GM23338 (cell line): ENCODE data around the gene RIC3. TPM values are rescaled to one million over a fixed set of nuclear protein-coding genes. Genes with fewer than 3 reads are reported as not detected.
A peak's percentile ranks its signal among the peaks of the same experiment; 100 is the strongest.

Experiments
- ATAC-seq: fragments of 200-7000 bp; cut with Tn5 transposase; 3 replicates; pipeline ENCODE4 v1.9.1; 2020
- DNase-seq: peaks from one replicate; pipeline ENCODE4 v3.0.0-alpha.2; 2015; ENCODE audit warnings: low spot score
- H2AFZ ChIP-seq: fragments of 200-600 bp; sonication (generic); 2 replicates; pipeline ENCODE4 v1.8.0; 2016; ENCODE audit warnings: antibody characterized with exemption, mild to moderate bottlenecking, moderate library complexity
- H3F3A ChIP-seq: fragments of 200-600 bp; sonication (generic); replicated peaks from 2 replicates; pipeline ENCODE4 v1.8.0; 2017; ENCODE audit warnings: antibody characterized with exemption, mixed run types, low read depth
- H3K27ac ChIP-seq: fragments of 200-600 bp; sonication (generic); 2 replicates; pipeline ENCODE4 v1.6.1; 2016; ENCODE audit warnings: low read depth
- H3K27me3 ChIP-seq: fragments of 200-600 bp; sonication (generic); 2 replicates; pipeline ENCODE4 v1.8.0; 2016; ENCODE audit warnings: mild to moderate bottlenecking, mixed run types, moderate library complexity; ENCODE audit not compliant: insufficient read depth
- H3K36me3 ChIP-seq: fragments of 200-600 bp; sonication (generic); 2 replicates; pipeline ENCODE4 v1.8.0; 2016; ENCODE audit warnings: mild to moderate bottlenecking; ENCODE audit not compliant: insufficient read depth
- H3K4me1 ChIP-seq: fragments of 200-600 bp; sonication (generic); 2 replicates; pipeline ENCODE4 v1.8.0; 2016; ENCODE audit warnings: mild to moderate bottlenecking, moderate library complexity; ENCODE audit not compliant: insufficient read depth
- H3K4me2 ChIP-seq: fragments of 200-600 bp; sonication (generic); 2 replicates; pipeline ENCODE4 v1.7.1; 2017; ENCODE audit warnings: mixed run types
- H3K4me3 ChIP-seq: fragments of 200-600 bp; sonication (generic); 2 replicates; pipeline ENCODE4 v1.6.1; 2016; ENCODE audit warnings: mixed run types
- H3K79me2 ChIP-seq: fragments of 200-600 bp; sonication (generic); replicated peaks from 2 replicates; pipeline ENCODE4 v1.8.0; 2017; ENCODE audit warnings: mild to moderate bottlenecking; ENCODE audit not compliant: insufficient read depth
- H3K9me2 ChIP-seq: fragments of 200-600 bp; sonication (generic); 2 replicates; pipeline ENCODE4 v1.8.0; 2017; ENCODE audit not compliant: insufficient read depth
- H4K20me1 ChIP-seq: fragments of 200-600 bp; sonication (generic); replicated peaks from 2 replicates; pipeline ENCODE4 v1.8.0; 2017; ENCODE audit warnings: mild to moderate bottlenecking; ENCODE audit not compliant: insufficient read depth
- H3K27ac Mint-ChIP-seq: 2 replicates; pipeline ENCODE4 v1.8.0; 2020; ENCODE audit warnings: inconsistent platforms, mild to moderate bottlenecking, moderate library complexity, mixed read lengths
- H3K27me3 Mint-ChIP-seq: 3 replicates; pipeline ENCODE4 v1.8.0; 2022; ENCODE audit warnings: low read depth, mild to moderate bottlenecking, moderate library complexity, mixed read lengths, inconsistent platforms; ENCODE audit not compliant: insufficient read depth, poor library complexity
- H3K36me3 Mint-ChIP-seq: 3 replicates; pipeline ENCODE4 v1.8.0; 2021; ENCODE audit warnings: low read depth, mild to moderate bottlenecking, inconsistent platforms, moderate library complexity, mixed read lengths
- H3K4me1 Mint-ChIP-seq: 3 replicates; pipeline ENCODE4 v1.8.0; 2020; ENCODE audit warnings: mild to moderate bottlenecking, inconsistent platforms, mixed read lengths
- H3K4me3 Mint-ChIP-seq: 3 replicates; pipeline ENCODE4 v1.8.0; 2021; ENCODE audit warnings: moderate library complexity, mild to moderate bottlenecking, inconsistent platforms, mixed read lengths
- H3K9me3 Mint-ChIP-seq: 3 replicates; pipeline ENCODE4 v1.8.0; 2020; ENCODE audit warnings: moderate library complexity, mild to moderate bottlenecking, inconsistent platforms, mixed read lengths
- EZH2 ChIP-seq: fragments of 200-600 bp; sonication (generic); IDR thresholded peaks from one replicate; pipeline ENCODE4 v1.8.0; 2017; ENCODE audit warnings: antibody characterized with exemption, mild to moderate bottlenecking, low read depth; ENCODE audit not compliant: unreplicated experiment
- POLR2AphosphoS5 ChIP-seq: IDR thresholded peaks from 2 replicates; pipeline ENCODE4 v1.6.1; 2016; ENCODE audit warnings: antibody characterized with exemption, low read depth
- STAT1 ChIP-seq: IDR thresholded peaks from one replicate; pipeline ENCODE4 v1.6.1; 2016; ENCODE audit warnings: antibody characterized with exemption; ENCODE audit not compliant: unreplicated experiment
- polyA plus RNA-seq: library from polyadenylated mRNA; unstranded; fragments of >200 nt; fragmentation: Nextera tagmentation; extraction: Ambion mirVana; gene quantifications from 2 replicates; pipeline ENCODE4 v1.2.1, GENCODE V29; 2016
- total RNA-seq: library from RNA; depleted of rRNA; stranded (reverse); fragments of >200 nt; shearing (Covaris generic); gene quantifications from 2 replicates; pipeline ENCODE4 v1.2.3, GENCODE V29; 2014
- TF ChIP-seq, protein P1 (sequence below): fragments of 250-450 bp; sonication (Bioruptor Pico); IDR thresholded peaks from 2 replicates; pipeline ENCODE4 v1.5.0; 2020; ENCODE audit warnings: mild to moderate bottlenecking, moderate library complexity
- TF ChIP-seq, protein P2 (sequence below), 2 experiments: fragments of 200-600 bp in 1 of 2; sonication (generic) in 1 of 2; conservative IDR thresholded peaks; 2 replicates each; pipeline versions ENCODE4 v1.5.1 to v1.6.1; 2016 to 2017; ENCODE audit warnings: antibody characterized with exemption in 2 of 2, low read depth in 2 of 2, mild to moderate bottlenecking in 2 of 2, moderate library complexity in 1 of 2

The RIC3 gene
- total and polyA plus RNA-seq, 2 experiments from 2014 or later = 17.8 to 21.3 TPM

DNA sequence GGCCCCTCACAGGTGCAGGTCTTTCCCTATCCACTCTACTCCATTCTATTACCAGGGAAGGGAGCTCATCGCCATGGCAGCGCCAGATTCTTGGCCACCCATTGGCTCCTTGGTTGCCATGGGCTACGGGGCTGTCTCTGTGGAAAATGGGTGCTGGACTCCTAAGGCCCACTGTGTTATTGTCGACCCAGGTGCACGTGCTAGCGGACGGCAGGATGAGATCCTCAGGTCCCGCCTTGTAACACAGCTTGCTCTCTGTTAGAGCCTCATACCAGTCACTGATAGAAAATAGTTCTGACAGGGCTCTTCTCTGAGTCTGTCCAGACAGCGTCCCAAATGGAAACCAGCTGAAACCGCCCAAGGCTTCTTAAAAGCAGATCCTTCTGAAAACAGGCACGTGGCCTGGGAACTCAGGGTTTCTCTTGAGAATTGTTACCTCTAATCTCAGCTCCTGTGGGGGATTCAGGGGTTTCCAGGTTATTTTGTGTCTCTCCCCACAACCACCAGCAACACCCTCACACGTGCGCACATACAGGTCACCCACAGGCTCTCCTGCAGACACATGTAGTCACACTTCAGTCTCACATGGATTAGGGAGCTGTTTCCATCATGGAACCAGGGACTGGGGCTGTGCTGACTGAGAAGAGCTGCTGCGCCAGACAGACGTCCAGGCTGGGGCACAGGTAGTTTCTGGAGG lies 86.3 kb downstream of the RIC3 start (continued):
- TF ChIP-seq, protein P1, sequence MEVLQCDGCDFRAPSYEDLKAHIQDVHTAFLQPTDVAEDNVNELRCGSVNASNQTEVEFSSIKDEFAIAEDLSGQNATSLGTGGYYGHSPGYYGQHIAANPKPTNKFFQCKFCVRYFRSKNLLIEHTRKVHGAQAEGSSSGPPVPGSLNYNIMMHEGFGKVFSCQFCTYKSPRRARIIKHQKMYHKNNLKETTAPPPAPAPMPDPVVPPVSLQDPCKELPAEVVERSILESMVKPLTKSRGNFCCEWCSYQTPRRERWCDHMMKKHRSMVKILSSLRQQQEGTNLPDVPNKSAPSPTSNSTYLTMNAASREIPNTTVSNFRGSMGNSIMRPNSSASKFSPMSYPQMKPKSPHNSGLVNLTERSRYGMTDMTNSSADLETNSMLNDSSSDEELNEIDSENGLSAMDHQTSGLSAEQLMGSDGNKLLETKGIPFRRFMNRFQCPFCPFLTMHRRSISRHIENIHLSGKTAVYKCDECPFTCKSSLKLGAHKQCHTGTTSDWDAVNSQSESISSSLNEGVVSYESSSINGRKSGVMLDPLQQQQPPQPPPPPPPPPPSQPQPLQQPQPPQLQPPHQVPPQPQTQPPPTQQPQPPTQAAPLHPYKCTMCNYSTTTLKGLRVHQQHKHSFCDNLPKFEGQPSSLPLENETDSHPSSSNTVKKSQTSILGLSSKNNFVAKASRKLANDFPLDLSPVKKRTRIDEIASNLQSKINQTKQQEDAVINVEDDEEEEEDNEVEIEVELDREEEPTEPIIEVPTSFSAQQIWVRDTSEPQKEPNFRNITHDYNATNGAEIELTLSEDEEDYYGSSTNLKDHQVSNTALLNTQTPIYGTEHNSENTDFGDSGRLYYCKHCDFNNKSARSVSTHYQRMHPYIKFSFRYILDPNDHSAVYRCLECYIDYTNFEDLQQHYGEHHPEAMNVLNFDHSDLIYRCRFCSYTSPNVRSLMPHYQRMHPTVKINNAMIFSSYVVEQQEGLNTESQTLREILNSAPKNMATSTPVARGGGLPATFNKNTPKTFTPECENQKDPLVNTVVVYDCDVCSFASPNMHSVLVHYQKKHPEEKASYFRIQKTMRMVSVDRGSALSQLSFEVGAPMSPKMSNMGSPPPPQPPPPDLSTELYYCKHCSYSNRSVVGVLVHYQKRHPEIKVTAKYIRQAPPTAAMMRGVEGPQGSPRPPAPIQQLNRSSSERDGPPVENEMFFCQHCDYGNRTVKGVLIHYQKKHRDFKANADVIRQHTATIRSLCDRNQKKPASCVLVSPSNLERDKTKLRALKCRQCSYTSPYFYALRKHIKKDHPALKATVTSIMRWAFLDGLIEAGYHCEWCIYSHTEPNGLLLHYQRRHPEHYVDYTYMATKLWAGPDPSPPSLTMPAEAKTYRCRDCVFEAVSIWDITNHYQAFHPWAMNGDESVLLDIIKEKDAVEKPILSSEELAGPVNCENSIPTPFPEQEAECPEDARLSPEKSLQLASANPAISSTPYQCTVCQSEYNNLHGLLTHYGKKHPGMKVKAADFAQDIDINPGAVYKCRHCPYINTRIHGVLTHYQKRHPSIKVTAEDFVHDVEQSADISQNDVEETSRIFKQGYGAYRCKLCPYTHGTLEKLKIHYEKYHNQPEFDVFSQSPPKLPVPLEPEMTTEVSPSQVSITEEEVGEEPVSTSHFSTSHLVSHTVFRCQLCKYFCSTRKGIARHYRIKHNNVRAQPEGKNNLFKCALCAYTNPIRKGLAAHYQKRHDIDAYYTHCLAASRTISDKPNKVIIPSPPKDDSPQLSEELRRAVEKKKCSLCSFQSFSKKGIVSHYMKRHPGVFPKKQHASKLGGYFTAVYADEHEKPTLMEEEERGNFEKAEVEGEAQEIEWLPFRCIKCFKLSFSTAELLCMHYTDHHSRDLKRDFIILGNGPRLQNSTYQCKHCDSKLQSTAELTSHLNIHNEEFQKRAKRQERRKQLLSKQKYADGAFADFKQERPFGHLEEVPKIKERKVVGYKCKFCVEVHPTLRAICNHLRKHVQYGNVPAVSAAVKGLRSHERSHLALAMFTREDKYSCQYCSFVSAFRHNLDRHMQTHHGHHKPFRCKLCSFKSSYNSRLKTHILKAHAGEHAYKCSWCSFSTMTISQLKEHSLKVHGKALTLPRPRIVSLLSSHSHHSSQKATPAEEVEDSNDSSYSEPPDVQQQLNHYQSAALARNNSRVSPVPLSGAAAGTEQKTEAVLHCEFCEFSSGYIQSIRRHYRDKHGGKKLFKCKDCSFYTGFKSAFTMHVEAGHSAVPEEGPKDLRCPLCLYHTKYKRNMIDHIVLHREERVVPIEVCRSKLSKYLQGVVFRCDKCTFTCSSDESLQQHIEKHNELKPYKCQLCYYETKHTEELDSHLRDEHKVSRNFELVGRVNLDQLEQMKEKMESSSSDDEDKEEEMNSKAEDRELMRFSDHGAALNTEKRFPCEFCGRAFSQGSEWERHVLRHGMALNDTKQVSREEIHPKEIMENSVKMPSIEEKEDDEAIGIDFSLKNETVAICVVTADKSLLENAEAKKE (CRISPR knock-in tag) = no peak

DNA sequence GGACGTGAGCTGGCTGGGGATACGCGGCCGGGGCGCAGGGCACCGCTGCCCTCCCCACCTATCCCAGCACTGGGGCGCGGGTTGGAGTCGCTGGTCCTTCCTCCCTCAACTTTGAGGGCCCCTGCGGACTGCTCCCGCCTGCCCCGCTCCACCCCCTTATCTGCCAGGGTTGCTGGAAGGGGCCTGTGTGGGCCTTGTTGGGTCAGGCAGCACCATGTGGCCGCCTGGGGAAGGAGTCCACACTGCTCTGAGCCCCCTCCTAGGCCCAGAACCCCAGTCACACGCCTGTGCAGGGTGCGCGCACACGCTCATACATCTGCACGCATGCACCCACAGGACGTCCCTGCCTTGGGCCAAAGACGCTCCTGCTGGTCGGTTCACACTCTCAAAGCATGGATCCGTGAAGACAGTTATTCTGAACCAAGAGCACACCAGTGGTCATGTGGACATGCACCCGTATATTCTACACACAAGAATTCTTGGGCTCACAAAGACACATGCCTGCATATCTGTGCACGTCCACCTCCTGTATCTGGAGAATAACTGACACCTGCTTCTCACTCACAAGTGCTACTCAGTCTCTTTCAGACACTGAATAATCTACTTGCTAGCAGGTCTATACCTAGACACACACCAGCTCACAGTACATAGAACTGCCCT lies 87.1 kb downstream of the RIC3 start:
- H3K4me3 ChIP-seq = peak overlapping the region; percentile 69
- Mint-ChIP-seq H3K27ac (no peak overlapping the region), H3K27me3 (peaks cover 33% of the 10 kb centered on the region), H3K4me1 (peaks cover 53% of the 10 kb centered on the region), H3K4me3 (peak overlapping the region; percentile 75), H3K9me3 (no peaks in the 10 kb centered on the region), H3K36me3 (no peaks in the 10 kb centered on the region)
- peak overlapping the region; percentile 90 for H3K4me2 ChIP-seq
- H3F3A ChIP-seq = 0 out of 2 replicates have a peak, but pooled peaks cover 3% of the 10 kb centered on the region
- peaks cover 12% of the 10 kb centered on the region for H4K20me1 ChIP-seq
- DNase-seq (no peak), ATAC-seq (no peak; the same call in 2 of the 3 replicates)
- H2AFZ ChIP-seq = peak overlapping the region; percentile 84
- peaks cover 47% of the 10 kb centered on the region for H3K4me1 ChIP-seq
- H3K27me3 ChIP-seq = peaks cover 26% of the 10 kb centered on the region
- peaks cover 24% of the 10 kb centered on the region for H3K79me2 ChIP-seq
- no peaks in the 10 kb centered on the region; the same call in 1 of the 2 replicates for H3K9me2 ChIP-seq
- H3K36me3 ChIP-seq = no peaks in the 10 kb centered on the region
- H3K27ac ChIP-seq = no peak overlapping the region
- TF ChIP-seq STAT1 = no peak
- TF ChIP-seq, protein P2, sequence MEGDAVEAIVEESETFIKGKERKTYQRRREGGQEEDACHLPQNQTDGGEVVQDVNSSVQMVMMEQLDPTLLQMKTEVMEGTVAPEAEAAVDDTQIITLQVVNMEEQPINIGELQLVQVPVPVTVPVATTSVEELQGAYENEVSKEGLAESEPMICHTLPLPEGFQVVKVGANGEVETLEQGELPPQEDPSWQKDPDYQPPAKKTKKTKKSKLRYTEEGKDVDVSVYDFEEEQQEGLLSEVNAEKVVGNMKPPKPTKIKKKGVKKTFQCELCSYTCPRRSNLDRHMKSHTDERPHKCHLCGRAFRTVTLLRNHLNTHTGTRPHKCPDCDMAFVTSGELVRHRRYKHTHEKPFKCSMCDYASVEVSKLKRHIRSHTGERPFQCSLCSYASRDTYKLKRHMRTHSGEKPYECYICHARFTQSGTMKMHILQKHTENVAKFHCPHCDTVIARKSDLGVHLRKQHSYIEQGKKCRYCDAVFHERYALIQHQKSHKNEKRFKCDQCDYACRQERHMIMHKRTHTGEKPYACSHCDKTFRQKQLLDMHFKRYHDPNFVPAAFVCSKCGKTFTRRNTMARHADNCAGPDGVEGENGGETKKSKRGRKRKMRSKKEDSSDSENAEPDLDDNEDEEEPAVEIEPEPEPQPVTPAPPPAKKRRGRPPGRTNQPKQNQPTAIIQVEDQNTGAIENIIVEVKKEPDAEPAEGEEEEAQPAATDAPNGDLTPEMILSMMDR (conservative IDR thresholded peaks at IDR 0.05; ENCODE audit: low read depth in 2 of 2) = no peak
- TF ChIP-seq EZH2 = no peak
- TF ChIP-seq, protein P1 (CRISPR knock-in tag) = no peak
- TF ChIP-seq POLR2AphosphoS5 = no peak
